IMR-90 (cell line): ENCODE data around the gene LRG1. TPM values are rescaled to one million over a fixed set of nuclear protein-coding genes. Genes with fewer than 3 reads are reported as not detected.

Source experiments
- ATAC-seq: fragments of 200-7000 bp; cut with Tn5 transposase; 2 replicates; pipeline ENCODE4 v1.9.1; 2020; ENCODE audit warnings: low read depth, mild to moderate bottlenecking, moderate library complexity
- BruUV-seq: library from RNA; stranded (reverse); fragments of 400-500 nt; replicated peaks from 2 replicates; lab custom pipeline; 2021; lab: Mats Ljungman, UMichigan
- CTCF ChIA-PET: fragments of 300-600 bp; formaldehyde crosslinking; extraction: SDS; loops from one replicate; lab custom pipeline; 2021; ENCODE audit warnings: antibody characterized with exemption; lab: Yijun Ruan, JAX
- POLR2A ChIA-PET: fragments of 300-600 bp; sonication (Branson Sonifier 250); formaldehyde crosslinking; loops from one replicate; lab custom pipeline; 2022; ENCODE audit warnings: antibody characterized with exemption; ENCODE audit not compliant: unreplicated experiment; lab: Charles Lee
- DNase-seq: peaks from one replicate; pipeline ENCODE4 v3.0.0; 2013
- H2AFZ ChIP-seq: replicated peaks from 2 replicates; pipeline ENCODE3; 2013; ENCODE audit warnings: low read length, mild to moderate bottlenecking; ENCODE audit not compliant: poor library complexity
- H2AK5ac ChIP-seq: 2 replicates; pipeline ENCODE4 v1.6.1; 2013; ENCODE audit warnings: low read depth, low read length, inconsistent platforms
- H2AK9ac ChIP-seq: replicated peaks from 2 replicates; pipeline ENCODE3; 2013; ENCODE audit warnings: mild to moderate bottlenecking, low read depth, low read length, moderate library complexity; ENCODE audit not compliant: poor library complexity
- H2BK120ac ChIP-seq: 2 replicates; pipeline ENCODE4 v1.6.1; 2013; ENCODE audit warnings: low read depth, low read length, inconsistent platforms
- H2BK15ac ChIP-seq: 3 replicates; pipeline ENCODE4 v1.6.1; 2013; ENCODE audit warnings: low read depth, low read length, inconsistent platforms
- H2BK20ac ChIP-seq: 2 replicates; pipeline ENCODE4 v1.6.1; 2013; ENCODE audit warnings: low read depth, mild to moderate bottlenecking, inconsistent platforms, low read length, moderate library complexity
- H2BK5ac ChIP-seq: 2 replicates; pipeline ENCODE4 v1.6.1; 2013; ENCODE audit warnings: mild to moderate bottlenecking, low read depth, low read length, inconsistent platforms; ENCODE audit not compliant: poor library complexity, severe bottlenecking
- H3K14ac ChIP-seq: replicated peaks from 2 replicates; pipeline ENCODE4 v1.6.1; 2013; ENCODE audit warnings: low read depth, low read length, inconsistent platforms
- H3K18ac ChIP-seq: 2 replicates; pipeline ENCODE4 v1.6.1; 2013; ENCODE audit warnings: low read depth, low read length, control low read depth
- H3K23ac ChIP-seq: 2 replicates; pipeline ENCODE4 v1.6.1; 2013; ENCODE audit warnings: low read depth, low read length, inconsistent platforms
- H3K27ac ChIP-seq: 2 replicates; pipeline ENCODE4 v1.5.1; 2013; ENCODE audit warnings: mild to moderate bottlenecking, control low read depth, low read length; ENCODE audit not compliant: insufficient read depth
- H3K27me3 ChIP-seq: 2 replicates; pipeline ENCODE4 v1.6.1; 2013; ENCODE audit warnings: low read length; ENCODE audit not compliant: control insufficient read depth, insufficient read depth
- H3K36me3 ChIP-seq: 2 replicates; pipeline ENCODE4 v1.6.1; 2013; ENCODE audit warnings: low read length, mixed read lengths; ENCODE audit not compliant: control insufficient read depth, insufficient read depth
- H3K4ac ChIP-seq: 2 replicates; pipeline ENCODE4 v1.6.1; 2013; ENCODE audit warnings: low read depth, low read length, inconsistent platforms
- H3K4me1 ChIP-seq: 2 replicates; pipeline ENCODE4 v1.6.1; 2013; ENCODE audit warnings: low read length, mixed read lengths; ENCODE audit not compliant: control insufficient read depth, insufficient read depth
- H3K4me2 ChIP-seq: 2 replicates; pipeline ENCODE4 v1.6.1; 2013; ENCODE audit warnings: low read depth, mild to moderate bottlenecking, control low read depth, low read length, moderate library complexity
- H3K4me3 ChIP-seq: 2 replicates; pipeline ENCODE4 v1.5.1; 2013; ENCODE audit warnings: low read depth, mild to moderate bottlenecking, control low read depth, low read length, moderate library complexity; ENCODE audit not compliant: insufficient read depth
- H3K56ac ChIP-seq: 2 replicates; pipeline ENCODE4 v1.6.1; 2013; ENCODE audit warnings: low read length, inconsistent platforms; ENCODE audit not compliant: insufficient read depth; ENCODE audit errors: extremely low read depth
- H3K79me1 ChIP-seq, 2 experiments: 2 replicates each; pipeline ENCODE4 v1.6.1; 2013; ENCODE audit warnings: low read length in 2 of 2, inconsistent platforms in 1 of 2, low read depth in 1 of 2
- H3K9ac ChIP-seq: 2 replicates; pipeline ENCODE4 v1.6.1; 2013; ENCODE audit warnings: low read depth, low read length, control low read depth
- H3K9me1 ChIP-seq: 2 replicates; pipeline ENCODE4 v1.6.1; 2013; ENCODE audit warnings: low read length, inconsistent platforms; ENCODE audit not compliant: insufficient read depth
- H3K9me3 ChIP-seq: 2 replicates; pipeline ENCODE4 v1.6.1; 2013; ENCODE audit warnings: low read length; ENCODE audit not compliant: control insufficient read depth, insufficient read depth
- H4K20me1 ChIP-seq: 2 replicates; pipeline ENCODE4 v1.6.1; 2013; ENCODE audit warnings: low read length, inconsistent platforms; ENCODE audit not compliant: insufficient read depth
- H4K5ac ChIP-seq: 2 replicates; pipeline ENCODE4 v1.6.1; 2013; ENCODE audit warnings: mild to moderate bottlenecking, low read depth, low read length, control low read depth
- H4K8ac ChIP-seq, 2 experiments: 2 replicates each; pipeline ENCODE4 v1.6.1; 2013; ENCODE audit warnings: low read depth in 2 of 2, low read length in 2 of 2, control low read depth in 1 of 2, inconsistent platforms in 1 of 2
- H4K91ac ChIP-seq: 2 replicates; pipeline ENCODE4 v1.6.1; 2013; ENCODE audit warnings: low read depth, low read length, inconsistent platforms; ENCODE audit not compliant: insufficient read depth
- BHLHE40 ChIP-seq: fragments of 150-350 bp; IDR thresholded peaks from 2 replicates; pipeline ENCODE4 v1.6.1; 2016; ENCODE audit warnings: mild to moderate bottlenecking, low read depth, low read length
- MAFK ChIP-seq: IDR thresholded peaks from 2 replicates; pipeline ENCODE4 v1.6.1; 2012; ENCODE audit warnings: low read depth, low read length, improper control_type of control experiment
- MAZ ChIP-seq: IDR thresholded peaks from 2 replicates; pipeline ENCODE4 v1.6.1; 2012; ENCODE audit warnings: low read depth, mild to moderate bottlenecking, low read length, improper control_type of control experiment, moderate library complexity, borderline replicate concordance
- MXI1 ChIP-seq: IDR thresholded peaks from 2 replicates; pipeline ENCODE4 v1.6.1; 2012; ENCODE audit warnings: low read depth, mild to moderate bottlenecking, low read length, moderate library complexity, borderline replicate concordance
- NFE2L2 ChIP-seq: fragments of 150-350 bp; IDR thresholded peaks from 2 replicates; pipeline ENCODE4 v1.6.1; 2016; ENCODE audit warnings: low read depth, mild to moderate bottlenecking, low read length
- POLR2A ChIP-seq: IDR thresholded peaks from 2 replicates; pipeline ENCODE4 v1.6.1; 2012; ENCODE audit warnings: mild to moderate bottlenecking, low read depth, low read length
- RAD21 ChIP-seq: IDR thresholded peaks from 2 replicates; pipeline ENCODE4 v1.6.1; 2012; ENCODE audit warnings: low read length, improper control_type of control experiment
- RFX5 ChIP-seq: IDR thresholded peaks from 2 replicates; pipeline ENCODE4 v1.8.0; 2012; ENCODE audit warnings: low read depth, mild to moderate bottlenecking, low read length, moderate library complexity
- SMC3 ChIP-seq: fragments of 150-350 bp; IDR thresholded peaks from 2 replicates; pipeline ENCODE4 v1.6.1; 2016; ENCODE audit warnings: low read depth, mild to moderate bottlenecking, antibody characterized with exemption, low read length, moderate library complexity
- WGBS, 2 experiments: methylation state at CpG; one replicate each; pipeline versions ENCODE4 v1.1.5 to v1.1.7; 2013; ENCODE audit warnings: missing lambda C conversion rate in 2 of 2; ENCODE audit not compliant: insufficient read length in 1 of 2; ENCODE audit errors: extremely low coverage in 2 of 2; 5-methylcytosine and 5-hydroxymethylcytosine counted together
- dilution Hi-C: fragments of 300-500 bp; cut with HindIII; formaldehyde crosslinking; loops from one replicate; pipeline ENCODE4 v1.14.3; 2018; ENCODE audit warnings: low sequenced_read_pairs; ENCODE audit not compliant: unreplicated experiment
- in situ Hi-C: fragments of 300-500 bp; cut with MboI; formaldehyde crosslinking; loops from 3 replicates; pipeline ENCODE4 v1.14.3; 2019; ENCODE audit warnings: low sequenced_read_pairs, inconsistent platforms, mixed read lengths
- intact Hi-C: fragments of 100-400 bp; cut with micrococcal nuclease; formaldehyde crosslinking; loops from 2 replicates; pipeline ENCODE4 v1.10.0; 2022
- polyA plus RNA-seq, 3 experiments: library from polyadenylated mRNA; depleted of rRNA; stranded (reverse); fragments of >200 nt; gene quantifications; 2 replicates each; pipeline ENCODE4 v1.2.3, GENCODE V29; 2012; ENCODE audit warnings: low replicate concordance in 1 of 3
- total RNA-seq: library from RNA; depleted of rRNA; stranded (reverse); fragments of >200 nt; gene quantifications from 2 replicates; pipeline ENCODE4 v1.2.3, GENCODE V29; 2012
- TF ChIP-seq, protein P1 (sequence below): conservative IDR thresholded peaks from 2 replicates; pipeline ENCODE4 v1.5.1; 2012; ENCODE audit warnings: mild to moderate bottlenecking, low read depth, low read length, improper control_type of control experiment
- TF ChIP-seq, protein P2 (sequence below): fragments of 150-350 bp; IDR thresholded peaks from 2 replicates; pipeline ENCODE4 v1.6.1; 2017; ENCODE audit warnings: mild to moderate bottlenecking, antibody characterized with exemption, low read length, low read depth

The LRG1 gene
- total and polyA plus RNA-seq, 2 of the 4 experiments (the other 2 are of a cell fraction): not detected

DNA sequence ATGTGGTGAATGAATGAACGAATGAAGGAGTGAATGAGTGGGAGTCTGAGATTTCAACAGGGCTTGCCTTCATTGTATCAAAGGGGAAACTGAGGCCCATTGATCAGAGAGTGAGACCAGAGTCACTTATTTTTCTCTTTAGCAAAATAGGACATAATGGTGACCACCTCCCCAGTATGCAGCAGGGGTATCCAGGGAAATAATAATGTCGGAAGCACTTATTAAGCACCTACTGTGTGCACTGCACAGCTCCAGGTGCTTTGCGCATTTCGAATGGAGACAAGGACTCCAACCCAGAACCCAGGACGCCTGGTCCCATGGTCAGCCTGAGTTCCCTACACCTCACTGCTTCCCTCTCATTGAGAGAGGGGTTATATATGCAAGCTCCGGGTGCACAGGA is 46.4 kb upstream of the LRG1 start:
- H4K20me1 ChIP-seq: no peaks in the 10 kb centered on the region; the same call in 1 of the 2 replicates
- no peak overlapping the region for H3K27ac ChIP-seq
- no peak overlapping the region for H4K91ac ChIP-seq
- no peak overlapping the region for H3K14ac ChIP-seq
- no peak for DNase-seq
- no peaks in the 10 kb centered on the region for H3K36me3 ChIP-seq
- no peak overlapping the region for H2BK20ac ChIP-seq
- ChIA-PET CTCF (no interaction called here), POLR2A (no interaction called here)
- H2AK5ac ChIP-seq: no peak overlapping the region
- intact Hi-C loops: no loop called here
- H3K79me1 ChIP-seq: no peaks in the 10 kb centered on the region
- no peak overlapping the region for H3K18ac ChIP-seq
- H4K5ac ChIP-seq: no peak overlapping the region
- dilution Hi-C loops: no loop called here
- no peak overlapping the region for H3K4ac ChIP-seq
- no peak overlapping the region for H2BK120ac ChIP-seq
- no peak overlapping the region for H3K23ac ChIP-seq
- in situ Hi-C loops: no loop called here
- H3K56ac ChIP-seq: no peak overlapping the region
- TF ChIP-seq, protein P1, sequence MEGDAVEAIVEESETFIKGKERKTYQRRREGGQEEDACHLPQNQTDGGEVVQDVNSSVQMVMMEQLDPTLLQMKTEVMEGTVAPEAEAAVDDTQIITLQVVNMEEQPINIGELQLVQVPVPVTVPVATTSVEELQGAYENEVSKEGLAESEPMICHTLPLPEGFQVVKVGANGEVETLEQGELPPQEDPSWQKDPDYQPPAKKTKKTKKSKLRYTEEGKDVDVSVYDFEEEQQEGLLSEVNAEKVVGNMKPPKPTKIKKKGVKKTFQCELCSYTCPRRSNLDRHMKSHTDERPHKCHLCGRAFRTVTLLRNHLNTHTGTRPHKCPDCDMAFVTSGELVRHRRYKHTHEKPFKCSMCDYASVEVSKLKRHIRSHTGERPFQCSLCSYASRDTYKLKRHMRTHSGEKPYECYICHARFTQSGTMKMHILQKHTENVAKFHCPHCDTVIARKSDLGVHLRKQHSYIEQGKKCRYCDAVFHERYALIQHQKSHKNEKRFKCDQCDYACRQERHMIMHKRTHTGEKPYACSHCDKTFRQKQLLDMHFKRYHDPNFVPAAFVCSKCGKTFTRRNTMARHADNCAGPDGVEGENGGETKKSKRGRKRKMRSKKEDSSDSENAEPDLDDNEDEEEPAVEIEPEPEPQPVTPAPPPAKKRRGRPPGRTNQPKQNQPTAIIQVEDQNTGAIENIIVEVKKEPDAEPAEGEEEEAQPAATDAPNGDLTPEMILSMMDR: no peak
- TF ChIP-seq BHLHE40: no peak
- no peak for TF ChIP-seq SMC3
- no peak for TF ChIP-seq RAD21
- TF ChIP-seq MXI1: no peak
- no peak for TF ChIP-seq MAFK
- TF ChIP-seq RFX5: no peak
- TF ChIP-seq POLR2A: no peak
- TF ChIP-seq NFE2L2: no peak
- TF ChIP-seq, protein P2, sequence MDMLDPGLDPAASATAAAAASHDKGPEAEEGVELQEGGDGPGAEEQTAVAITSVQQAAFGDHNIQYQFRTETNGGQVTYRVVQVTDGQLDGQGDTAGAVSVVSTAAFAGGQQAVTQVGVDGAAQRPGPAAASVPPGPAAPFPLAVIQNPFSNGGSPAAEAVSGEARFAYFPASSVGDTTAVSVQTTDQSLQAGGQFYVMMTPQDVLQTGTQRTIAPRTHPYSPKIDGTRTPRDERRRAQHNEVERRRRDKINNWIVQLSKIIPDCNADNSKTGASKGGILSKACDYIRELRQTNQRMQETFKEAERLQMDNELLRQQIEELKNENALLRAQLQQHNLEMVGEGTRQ: no peak
- TF ChIP-seq MAZ: no peak
- no TSS peak for BruUV-seq
- no peak overlapping the region for H2AFZ ChIP-seq
- no peak for ATAC-seq
- H3K9me1 ChIP-seq: no peaks in the 10 kb centered on the region
- WGBS, 2 experiments: no CpG with 5 or more reads among the region's 6 CpGs
- H3K4me1 ChIP-seq: peaks cover 3% of the 10 kb centered on the region; the same call in 1 of the 2 replicates
- no peak overlapping the region for H2AK9ac ChIP-seq
- no peak overlapping the region for H2BK15ac ChIP-seq
- no peaks in the 10 kb centered on the region for H3K9me3 ChIP-seq
- peaks cover 48% of the 10 kb centered on the region for H3K27me3 ChIP-seq
- no peak overlapping the region for H3K4me3 ChIP-seq
- H4K8ac ChIP-seq: no peak overlapping the region
- H3K9ac ChIP-seq: no peak overlapping the region
- no peak overlapping the region for H3K4me2 ChIP-seq
- no peak overlapping the region for H2BK5ac ChIP-seq
